H1 (cell line): ENCODE data around the gene MACROD2. TPM values are rescaled to one million over a fixed set of nuclear protein-coding genes. Genes with fewer than 3 reads are reported as not detected.

ENCODE experiments used
- JUN ChIP-seq: IDR thresholded peaks from 2 replicates; pipeline ENCODE4 v1.6.1; 2011; ENCODE audit warnings: low read depth, mild to moderate bottlenecking, improper control_type of control experiment, low read length
- RNF2 ChIP-seq: fragments of 200-900, 300-1000 bp; sonication (generic); IDR thresholded peaks from 2 replicates; pipeline ENCODE4 v1.7.1; 2016; ENCODE audit warnings: borderline replicate concordance, low read depth, mild to moderate bottlenecking, antibody characterized with exemption, low read length; ENCODE audit not compliant: poor library complexity, severe bottlenecking; ENCODE audit errors: missing control alignments
- polyA plus RNA-seq, 7 experiments: library from polyadenylated mRNA; depleted of rRNA in 3 of 7; stranded (reverse) in 5 of 7; unstranded in 2 of 7; fragments of >200 nt in 5 of 7; fragments of 200-250 nt in 2 of 7; gene quantifications; 1 replicate in 5 of 7; 2 replicates in 1 of 7; 4 replicates in 1 of 7; pipeline versions ENCODE4 v1.2.1 to v1.2.3, GENCODE V29; 2011 to 2013; ENCODE audit warnings: missing spikeins in 2 of 7, mixed read lengths in 2 of 7
- total RNA-seq: library from RNA; stranded (reverse); fragmentation: NEBNext Ultra II Directional; extraction: Animal tissue kit (Norgen Biotek cat#: 25700); gene quantifications from 2 replicates; pipeline ENCODE4 v1.2.1, GENCODE V29; 2021

The MACROD2 gene
- total and polyA plus RNA-seq, 2 of the 8 experiments (the other 6 are each of a cell fraction or from before 2014, with no cell fraction given): 0.70 to 3.9 TPM

- TF ChIP-seq JUN: no peak
- TF ChIP-seq RNF2: no peak
Measured at GRCh38 chr20:15875446-15875845, 1880.1 kb downstream of the MACROD2 start (continued).
